Activated CD8-positive, alpha-beta T cell treated with anti-CD3 and anti-CD28 coated beads for 36 hours (primary cell): Measurements from ENCODE around the gene GNAT3. TPM values are rescaled to one million over a fixed set of nuclear protein-coding genes. Genes with fewer than 3 reads are reported as not detected.

Experiments used
- ATAC-seq: fragments of 200-7000 bp; cut with Tn5 transposase; one replicate; pipeline ENCODE4 v1.10.0; 2021; ENCODE audit warnings: mild to moderate bottlenecking, moderate library complexity
- CTCF ChIA-PET: fragments of 350-600 bp; sonication (Branson Sonifier 250); formaldehyde crosslinking; loops from one replicate; lab custom pipeline; 2021; ENCODE audit warnings: antibody characterized with exemption; lab: Charles Lee
- POLR2A ChIA-PET: fragments of 350-600 bp; sonication (Branson Sonifier 250); formaldehyde crosslinking; loops from one replicate; lab custom pipeline; 2021; ENCODE audit warnings: antibody characterized with exemption; lab: Charles Lee
- DNase-seq: peaks from one replicate; pipeline ENCODE4 v3.0.0-alpha.2; 2020
- H3K27ac Mint-ChIP-seq: one replicate; pipeline ENCODE4 v1.8.0; 2021; ENCODE audit warnings: mild to moderate bottlenecking, mixed read lengths
- H3K27me3 Mint-ChIP-seq: one replicate; pipeline ENCODE4 v1.8.0; 2021; ENCODE audit warnings: mixed read lengths
- H3K36me3 Mint-ChIP-seq: one replicate; pipeline ENCODE4 v1.8.0; 2021; ENCODE audit warnings: low read depth, mixed read lengths
- H3K4me1 Mint-ChIP-seq: one replicate; pipeline ENCODE4 v1.8.0; 2021; ENCODE audit warnings: low read depth, mixed read lengths
- H3K4me3 Mint-ChIP-seq: one replicate; pipeline ENCODE4 v1.8.0; 2021; ENCODE audit warnings: mild to moderate bottlenecking, moderate library complexity, mixed read lengths
- H3K9me3 Mint-ChIP-seq: one replicate; pipeline ENCODE4 v1.8.0; 2021; ENCODE audit warnings: mixed read lengths
- CTCF ChIP-seq: fragments of 200-600 bp; IDR thresholded peaks from one replicate; pipeline ENCODE4 v1.8.0; 2022; ENCODE audit warnings: antibody characterized with exemption, mild to moderate bottlenecking
- intact Hi-C: fragments of 100-400 bp; cut with micrococcal nuclease; formaldehyde crosslinking; loops from one replicate; pipeline ENCODE4 v1.10.0; 2022
- total RNA-seq, 2 experiments: library from RNA; stranded (reverse); gene quantifications; one replicate each; pipeline ENCODE4 v1.2.3, GENCODE V29; 2021

The GNAT3 gene
- total RNA-seq, 2 experiments from 2014 or later, result not detected

GRCh38 chr7:80420876-80421275 is 91.0 kb downstream of the GNAT3 start:
- Mint-ChIP-seq H3K4me1 (no peaks in the 10 kb centered on the region), H3K9me3 (no peaks in the 10 kb centered on the region), H3K27me3 (no peaks in the 10 kb centered on the region), H3K27ac (no peak overlapping the region), H3K4me3 (no peak overlapping the region), H3K36me3 (no peaks in the 10 kb centered on the region)
- DNase-seq (no peak), ATAC-seq (no peak)
- POLR2A ChIA-PET, result no interaction called here
- CTCF ChIA-PET, result no interaction called here
- intact Hi-C loops, result no loop called here
- no peak for TF ChIP-seq CTCF

- Mint-ChIP-seq H3K4me1 (no peaks in the 10 kb centered on the region), H3K9me3 (no peaks in the 10 kb centered on the region), H3K4me3 (no peak overlapping the region), H3K27me3 (no peaks in the 10 kb centered on the region), H3K36me3 (no peaks in the 10 kb centered on the region), H3K27ac (no peak overlapping the region)
- ATAC-seq (no peak), DNase-seq (no peak)
- CTCF ChIA-PET, result no interaction called here
- no peak for TF ChIP-seq CTCF
- intact Hi-C loops, result no loop called here
- POLR2A ChIA-PET, result no interaction called here
Measured at GRCh38 chr7:80417211-80417793, 94.6 kb downstream of the GNAT3 start.

GRCh38 chr7:80415522-80415921 is 96.3 kb downstream of the GNAT3 start:
- H3K4me3 Mint-ChIP-seq, result no peak overlapping the region
- H3K27me3 Mint-ChIP-seq, result peaks cover 2% of the 10 kb centered on the region
- intact Hi-C loops, result no loop called here
- H3K4me1 Mint-ChIP-seq, result no peaks in the 10 kb centered on the region
- no peaks in the 10 kb centered on the region for H3K9me3 Mint-ChIP-seq
- ChIA-PET CTCF (no interaction called here), POLR2A (no interaction called here)
- H3K36me3 Mint-ChIP-seq, result no peaks in the 10 kb centered on the region
- ATAC-seq, result no peak
- no peak overlapping the region for H3K27ac Mint-ChIP-seq
- DNase-seq, result no peak
- no peak for TF ChIP-seq CTCF

GRCh38 chr7:80415114-80415513 is 96.8 kb downstream of the GNAT3 start:
- Mint-ChIP-seq H3K4me3 (no peak overlapping the region), H3K27ac (no peak overlapping the region), H3K36me3 (no peaks in the 10 kb centered on the region), H3K4me1 (no peaks in the 10 kb centered on the region), H3K27me3 (peaks cover 2% of the 10 kb centered on the region), H3K9me3 (no peaks in the 10 kb centered on the region)
- intact Hi-C loops, result no loop called here
- ChIA-PET CTCF (no interaction called here), POLR2A (no interaction called here)
- no peak for TF ChIP-seq CTCF
- DNase-seq (no peak), ATAC-seq (no peak)

GRCh38 chr7:80414331-80414730 is 97.5 kb downstream of the GNAT3 start:
- intact Hi-C loops, result no loop called here
- Mint-ChIP-seq H3K36me3 (no peaks in the 10 kb centered on the region), H3K9me3 (no peaks in the 10 kb centered on the region), H3K27ac (no peak overlapping the region), H3K27me3 (peaks cover 2% of the 10 kb centered on the region), H3K4me3 (no peak overlapping the region), H3K4me1 (no peaks in the 10 kb centered on the region)
- ChIA-PET CTCF (no interaction called here), POLR2A (no interaction called here)
- TF ChIP-seq CTCF, result no peak
- DNase-seq (no peak), ATAC-seq (no peak)
